Stimulated activated CD4-positive, alpha-beta T cell treated with anti-CD3 and anti-CD28 coated beads, Interleukin-4, amount 100 ng/mL, for 24 hours (primary cell): Measurements from ENCODE around the gene CUL9.

Experiments used
- DNase-seq: peaks from one replicate; pipeline ENCODE4 v3.0.0-alpha.2; 2020

CUL9 gene

GRCh38 chr6:43202451-43202850, 20.5 kb downstream of the CUL9 start:
- DNase-seq: no peak

DNA sequence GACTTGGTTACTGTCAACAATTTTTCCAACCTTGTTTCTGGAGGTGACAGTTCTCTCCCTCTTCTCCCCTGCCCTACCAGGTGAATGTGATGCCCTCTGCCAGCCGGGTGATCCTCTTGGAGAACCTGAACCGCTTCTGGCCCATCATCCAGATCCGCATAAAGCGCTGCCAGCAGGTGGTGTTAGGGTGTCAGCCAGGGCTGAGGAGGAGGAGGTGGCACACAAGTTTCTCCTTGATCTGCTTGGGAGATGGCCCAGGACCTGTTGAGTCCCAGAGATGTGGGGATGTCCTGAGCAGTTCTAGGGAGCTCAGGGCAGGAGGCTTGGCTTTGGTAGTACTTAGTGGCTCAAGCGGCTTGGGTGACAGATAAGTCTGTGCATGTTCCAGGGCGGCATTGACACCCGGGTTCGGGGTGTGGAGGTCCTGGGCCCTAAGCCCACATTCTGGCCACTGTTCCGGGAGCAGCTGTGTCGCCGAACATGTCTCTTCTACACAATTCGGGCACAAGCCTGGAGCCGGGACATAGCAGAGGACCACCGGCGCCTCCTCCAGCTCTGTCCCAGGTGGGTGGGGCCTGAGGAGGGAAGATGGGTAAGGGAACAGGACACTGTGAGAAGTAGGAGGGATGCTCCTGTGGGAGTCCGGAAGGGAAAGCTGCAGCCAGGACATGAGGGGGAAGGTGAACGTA, 21.2 kb downstream of the CUL9 start:
- DNase-seq: no peak

DNA sequence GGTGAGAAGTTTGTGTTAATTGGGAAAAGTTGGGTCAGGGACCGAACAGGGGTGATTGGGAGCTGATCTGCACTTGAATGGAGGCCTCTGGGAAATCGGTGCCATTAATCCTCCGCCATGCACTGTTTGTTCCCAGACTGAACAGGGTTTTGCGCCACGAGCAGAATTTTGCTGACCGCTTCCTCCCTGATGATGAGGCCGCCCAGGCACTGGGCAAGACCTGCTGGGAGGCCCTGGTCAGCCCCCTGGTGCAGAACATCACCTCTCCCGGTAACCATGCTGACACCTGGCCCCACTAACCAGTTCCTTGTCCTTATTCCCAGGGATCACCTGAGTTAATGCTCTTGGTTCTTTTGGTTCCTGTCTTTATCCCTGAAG, 21.7 kb downstream of the CUL9 start:
- no peak for DNase-seq

DNA sequence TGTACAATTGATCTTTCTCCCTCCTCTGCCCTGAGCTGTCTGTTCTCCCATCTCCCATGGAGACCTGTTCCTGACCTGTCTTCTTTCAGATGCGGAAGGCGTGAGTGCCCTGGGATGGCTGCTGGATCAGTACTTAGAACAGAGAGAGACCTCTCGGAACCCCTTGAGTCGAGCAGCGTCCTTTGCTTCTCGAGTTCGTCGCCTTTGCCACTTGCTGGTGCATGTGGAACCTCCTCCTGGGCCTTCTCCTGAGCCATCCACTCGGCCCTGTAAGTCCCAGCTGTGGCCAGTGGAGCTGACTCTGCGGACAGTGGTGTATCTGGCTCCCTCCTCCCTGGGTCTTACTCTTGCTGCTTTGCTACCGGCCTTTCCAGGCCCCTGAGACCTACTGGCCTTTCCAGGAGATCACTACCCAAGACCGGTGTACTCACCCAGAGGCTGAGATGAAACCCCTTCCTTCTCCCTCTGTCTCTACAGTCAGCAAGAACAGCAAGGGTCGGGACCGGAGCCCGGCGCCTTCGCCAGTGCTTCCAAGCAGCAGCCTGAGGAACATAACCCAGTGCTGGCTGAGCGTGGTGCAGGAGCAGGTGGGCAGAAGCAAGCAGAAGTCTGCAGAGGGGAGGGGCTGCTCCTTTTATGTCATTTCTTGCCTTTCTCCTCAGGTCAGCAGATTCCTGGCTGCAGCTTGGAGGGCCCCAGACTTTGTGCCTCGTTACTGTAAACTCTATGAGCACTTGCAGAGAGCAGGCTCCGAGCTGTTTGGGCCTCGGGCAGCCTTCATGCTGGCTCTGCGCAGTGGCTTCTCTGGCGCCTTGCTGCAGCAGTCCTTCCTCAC, 22.5 kb downstream of the CUL9 start:
- no peak for DNase-seq

- DNase-seq: no peak
These were observed 23.9 kb downstream of the CUL9 start for GRCh38 chr6:43205849-43206248.

DNA sequence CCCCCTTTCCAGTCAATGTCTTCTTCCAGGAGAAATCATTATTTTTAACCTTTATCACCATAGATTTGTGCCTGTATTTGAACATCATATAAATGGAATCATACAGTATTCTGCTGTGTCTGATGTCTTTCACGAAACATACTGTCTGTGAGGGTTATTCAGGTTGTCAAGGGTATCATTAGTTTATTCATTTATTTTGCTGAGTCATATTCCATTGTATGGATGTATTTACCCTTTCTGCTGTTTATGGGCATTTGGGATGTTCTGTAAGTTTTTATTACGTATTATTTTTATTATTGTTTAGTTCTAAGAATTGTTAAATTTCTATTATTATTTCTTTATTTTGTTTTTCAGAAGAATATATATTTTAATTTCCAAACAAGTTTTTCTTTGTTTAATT, 25.3 kb downstream of the CUL9 start:
- DNase-seq: no peak

- DNase-seq: no peak
These were observed 30.0 kb downstream of the CUL9 start for GRCh38 chr6:43211955-43212354.

- DNase-seq: no peak
These were observed 31.4 kb downstream of the CUL9 start for GRCh38 chr6:43213431-43213830.

GRCh38 chr6:43215066-43215465, 33.1 kb downstream of the CUL9 start:
- DNase-seq: no peak

DNA sequence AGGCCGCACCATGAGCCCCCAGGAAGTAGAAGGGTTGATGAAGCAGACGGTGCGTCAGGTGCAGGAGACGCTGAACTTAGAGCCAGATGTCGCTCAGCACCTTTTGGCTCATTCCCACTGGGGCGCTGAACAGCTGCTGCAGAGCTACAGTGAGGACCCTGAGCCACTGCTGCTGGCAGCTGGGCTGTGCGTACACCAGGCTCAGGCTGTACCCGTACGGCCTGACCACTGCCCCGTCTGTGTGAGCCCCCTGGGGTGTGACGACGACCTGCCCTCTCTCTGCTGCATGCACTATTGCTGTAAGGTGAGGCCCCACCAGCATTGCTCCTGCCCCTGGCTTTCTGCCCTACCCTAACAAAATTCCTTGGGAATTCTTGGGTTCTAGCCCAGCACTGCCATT, 34.2 kb downstream of the CUL9 start:
- no peak for DNase-seq

DNA sequence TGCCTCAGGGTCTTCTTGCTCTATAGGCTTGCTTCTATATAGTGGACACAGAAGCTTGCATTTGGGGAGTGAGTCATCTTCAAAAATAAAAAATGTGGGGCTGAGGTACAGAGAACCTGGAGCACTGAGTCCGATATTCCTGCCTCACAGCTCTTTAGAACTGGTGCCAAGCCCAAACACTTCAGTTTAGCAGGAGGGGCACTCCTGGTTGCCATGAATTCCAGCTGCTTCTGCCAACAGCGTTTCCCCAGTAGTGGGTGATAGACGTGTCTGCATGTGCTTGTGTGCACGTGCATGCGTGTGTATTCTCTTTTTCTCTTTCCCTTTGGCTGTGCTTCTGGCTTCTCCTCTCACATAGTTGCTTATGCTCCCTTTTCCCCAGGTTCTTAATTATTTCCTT, 35.4 kb downstream of the CUL9 start:
- no peak for DNase-seq

DNA sequence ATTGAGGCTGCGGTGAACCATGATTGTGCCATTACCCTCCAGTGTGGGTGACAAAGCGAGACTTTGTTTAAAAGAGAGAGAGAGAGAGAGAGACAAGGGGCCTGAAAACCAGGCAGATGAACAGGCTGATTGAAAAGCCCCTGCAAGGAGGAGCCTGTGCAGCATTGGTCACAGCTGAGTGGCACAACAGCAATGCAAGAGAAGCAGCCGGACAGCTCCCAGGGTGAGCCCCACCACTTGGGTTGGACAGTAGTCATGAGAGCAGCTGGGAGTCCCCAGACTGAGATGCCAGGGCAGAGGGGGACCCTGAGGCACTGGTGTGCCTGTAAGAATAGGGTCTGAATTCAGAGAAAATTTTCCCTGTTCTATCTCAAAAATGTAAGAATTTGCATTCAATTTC, 37.1 kb downstream of the CUL9 start:
- DNase-seq: no peak

- DNase-seq: no peak
These were observed 37.8 kb downstream of the CUL9 start for GRCh38 chr6:43219814-43220213.

- DNase-seq: no peak
These were observed 38.5 kb downstream of the CUL9 start for GRCh38 chr6:43220439-43220951.

- no peak for DNase-seq
These were observed 39.3 kb downstream of the CUL9 start for GRCh38 chr6:43221046-43221972.

DNA sequence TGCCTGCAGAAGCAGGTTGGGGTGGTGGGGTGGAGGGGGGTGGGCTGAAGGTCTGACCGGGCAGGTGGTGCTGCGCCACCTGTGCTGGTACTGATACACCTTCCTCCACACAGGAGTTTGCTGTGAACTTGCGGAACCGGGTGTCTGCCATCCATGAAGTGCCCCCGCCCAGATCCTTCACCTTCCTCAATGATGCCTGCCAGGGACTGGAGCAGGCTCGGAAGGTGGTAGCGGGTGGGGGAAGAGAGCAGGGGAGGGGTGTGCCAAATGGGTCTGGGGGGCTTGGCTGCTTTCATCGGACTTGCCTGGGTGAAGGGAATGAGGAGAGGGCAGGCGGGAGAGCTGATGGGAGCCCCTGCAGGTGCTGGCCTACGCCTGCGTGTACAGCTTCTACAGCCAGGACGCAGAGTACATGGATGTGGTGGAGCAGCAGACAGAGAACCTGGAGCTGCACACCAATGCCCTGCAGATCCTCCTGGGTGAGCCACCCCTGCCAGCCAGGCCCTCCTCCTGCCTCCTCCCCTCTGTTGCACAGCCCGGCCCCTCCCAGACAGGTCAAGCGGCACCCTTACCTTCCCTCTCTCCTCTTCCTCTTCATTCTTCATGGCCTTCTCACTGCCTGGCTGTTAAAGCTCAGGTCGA, 40.5 kb downstream of the CUL9 start:
- no peak for DNase-seq

DNA sequence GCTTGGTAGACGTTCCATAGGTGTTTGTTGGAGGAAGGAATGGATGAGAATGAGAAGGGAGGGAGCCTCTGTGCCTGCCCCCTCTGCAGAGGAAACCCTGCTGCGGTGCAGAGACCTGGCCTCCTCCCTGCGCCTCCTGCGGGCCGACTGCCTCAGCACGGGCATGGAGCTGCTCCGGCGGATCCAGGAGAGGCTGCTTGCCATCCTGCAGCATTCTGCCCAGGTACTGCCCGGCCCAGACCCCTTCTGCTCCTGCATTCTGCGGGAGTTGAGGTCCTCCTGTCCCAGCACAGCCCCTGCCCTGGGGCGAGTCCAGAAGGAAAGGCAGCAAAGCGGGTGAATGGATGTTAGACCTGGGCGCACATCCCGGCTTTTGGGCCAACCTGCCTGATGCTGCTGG, 41.2 kb downstream of the CUL9 start:
- DNase-seq: no peak

DNA sequence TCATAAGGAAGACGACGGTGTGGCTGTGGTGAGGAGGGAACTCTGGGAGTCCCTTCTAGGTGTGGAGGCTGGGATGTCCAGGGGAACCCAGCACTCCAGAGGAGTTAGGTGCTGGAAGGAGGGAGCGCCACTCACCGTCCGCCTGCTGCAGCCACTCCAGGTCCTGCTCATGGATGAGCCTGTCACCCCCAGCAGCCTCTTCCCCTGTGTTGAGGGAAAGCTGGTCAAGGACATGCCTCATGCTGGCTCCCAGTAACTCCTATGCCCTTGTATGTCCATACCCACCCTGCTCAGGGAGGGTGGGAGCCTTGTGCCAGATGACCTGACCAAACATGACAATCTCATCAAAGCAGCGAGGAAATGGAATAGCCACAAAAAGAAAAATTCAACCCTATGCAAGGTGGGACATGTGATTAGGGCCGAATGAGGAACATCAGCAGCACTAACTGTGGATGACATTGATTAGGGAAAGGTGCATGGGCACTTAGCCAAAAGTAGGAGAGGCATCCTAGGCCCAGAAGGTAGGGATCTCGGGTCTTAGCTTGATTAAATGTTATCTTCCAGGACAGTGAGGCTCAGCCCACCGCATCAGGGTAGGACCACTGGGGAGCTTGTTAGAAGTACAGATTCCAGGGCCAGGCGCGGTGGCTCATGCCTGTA, 44.3 kb downstream of the CUL9 start:
- DNase-seq: no peak

GRCh38 chr6:43228951-43229802, 47.2 kb downstream of the CUL9 start, which contains the start of gene DNPH1:
TSS of gene DNPH1 (minus strand) at chr6:43229481. CDS start at chr6:43229456, 25 bp downstream.
- peak; percentile 79 for DNase-seq

DNA sequence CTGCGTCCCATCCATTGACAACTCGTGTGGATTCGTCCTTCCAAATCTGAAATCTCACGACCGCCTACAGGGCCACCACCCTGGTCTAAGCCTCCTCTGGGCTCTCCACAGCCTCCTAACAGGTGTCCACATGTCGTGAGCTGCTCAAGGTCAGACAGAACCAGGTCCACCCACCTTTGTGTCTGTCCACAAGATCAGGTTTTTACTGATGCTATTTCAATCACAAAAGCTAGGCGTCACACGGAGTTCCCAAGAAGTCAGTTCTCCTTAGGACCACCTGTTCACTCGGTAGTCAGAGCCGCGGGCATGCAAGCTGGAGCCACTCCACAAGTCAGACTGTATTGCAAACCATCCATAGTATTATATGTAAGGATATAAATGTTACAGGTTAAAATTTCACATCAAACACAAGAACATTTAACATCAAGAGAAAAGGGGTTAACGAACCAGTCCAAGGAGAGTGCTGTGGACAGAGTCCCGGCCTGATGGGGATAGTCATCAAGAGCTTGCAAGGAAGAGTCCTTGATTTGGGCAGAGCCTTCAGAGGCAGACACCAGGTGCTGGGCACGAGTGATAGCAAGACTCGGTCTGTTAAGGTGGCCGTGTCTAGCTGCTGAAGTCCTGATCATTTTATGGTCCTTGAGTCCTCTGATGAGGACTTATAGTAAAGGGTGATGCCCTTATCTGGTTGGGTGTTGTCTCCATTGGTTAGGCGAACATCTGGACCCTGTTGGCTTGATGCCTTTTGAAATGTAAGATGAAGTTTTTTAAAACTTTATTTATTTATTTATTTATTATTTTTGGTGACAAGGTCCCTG, 48.0 kb downstream of the CUL9 start:
- DNase-seq: no peak
